Liver (tissue), 3 donors: ENCODE data around the gene EGFLAM.

Experiments used
- CTCF ChIP-seq: fragments of 150-350 bp; IDR thresholded peaks from 2 replicates; pipeline ENCODE4 v1.5.1; 2017; ENCODE audit warnings: improper control_type of control experiment, low read depth, low read length; ENCODE audit not compliant: missing input control
- JUND ChIP-seq, 2 donors: IDR thresholded peaks; 2 replicates each; pipeline ENCODE4 v1.6.1; 2016; ENCODE audit warnings: antibody characterized with exemption in 2 of 2
- RAD21 ChIP-seq, 2 donors: IDR thresholded peaks; 2 replicates each; pipeline ENCODE4 v1.6.1; 2016; ENCODE audit warnings: antibody characterized with exemption in 2 of 2, mild to moderate bottlenecking in 2 of 2
- REST ChIP-seq: IDR thresholded peaks from 2 replicates; pipeline ENCODE4 v1.6.1; 2016; ENCODE audit warnings: antibody characterized with exemption, mild to moderate bottlenecking
- TF ChIP-seq, protein P1 (sequence below): IDR thresholded peaks from 2 replicates; pipeline ENCODE4 v1.6.1; 2016; ENCODE audit warnings: antibody characterized with exemption
- donor health status: healthy.
- donor health status: healthy.

DNA sequence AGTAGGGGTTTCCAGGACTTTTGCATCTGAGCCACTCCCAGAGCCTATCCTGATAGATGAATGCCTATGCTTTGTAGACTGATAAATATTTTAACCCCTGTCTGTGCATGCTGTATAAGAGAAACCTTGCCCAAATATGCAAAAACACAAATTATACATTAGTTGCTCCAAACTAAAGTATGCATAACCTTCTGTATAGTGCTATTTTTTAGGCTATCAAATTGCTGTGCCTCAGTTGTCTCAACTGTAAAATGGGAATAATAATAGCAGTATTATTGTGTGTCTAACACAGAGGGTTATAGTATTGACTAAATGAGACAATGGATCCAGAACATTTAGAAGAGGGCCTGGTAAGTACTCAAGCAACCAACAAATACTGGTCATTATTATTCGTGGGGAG, 180.4 kb downstream of the EGFLAM start:
- TF ChIP-seq CTCF = no peak
- TF ChIP-seq, protein P1, sequence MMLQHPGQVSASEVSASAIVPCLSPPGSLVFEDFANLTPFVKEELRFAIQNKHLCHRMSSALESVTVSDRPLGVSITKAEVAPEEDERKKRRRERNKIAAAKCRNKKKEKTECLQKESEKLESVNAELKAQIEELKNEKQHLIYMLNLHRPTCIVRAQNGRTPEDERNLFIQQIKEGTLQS = no peak
- no peak for TF ChIP-seq REST
- TF ChIP-seq RAD21 (IDR thresholded peaks at IDR 0.05) = no peak
- no peak for TF ChIP-seq JUND (IDR thresholded peaks at IDR 0.05)
